Measurements from ENCODE around the gene FLYWCH2.

DNA sequence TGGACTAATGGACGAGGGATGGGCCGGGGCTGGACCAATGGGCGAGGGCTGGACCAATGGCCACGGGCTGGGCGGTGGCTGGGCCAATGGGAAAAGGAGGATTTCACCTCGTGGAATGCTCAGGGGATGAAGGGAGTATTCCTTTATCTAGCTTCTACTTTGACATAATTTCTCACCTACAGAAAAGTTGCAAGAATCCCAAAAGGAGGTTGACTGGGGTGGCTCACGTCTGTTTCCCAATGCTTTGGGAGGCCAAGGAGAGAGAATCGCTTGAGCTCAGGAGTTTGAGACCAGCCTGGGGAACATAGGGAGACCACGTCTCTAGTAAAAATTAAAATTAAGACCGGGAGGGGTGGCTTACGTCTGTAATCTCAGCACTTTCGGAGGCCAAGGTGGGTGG lies 23.0 kb downstream of the FLYWCH2 start:
- TF ChIP-seq PRDM1 (tag by site-specific recombination; IDR thresholded peaks at IDR 0.05) = no peak
- no peak for TF ChIP-seq ZFHX2 (tag by site-specific recombination; conservative IDR thresholded peaks at IDR 0.05)
- TF ChIP-seq, protein P1, sequence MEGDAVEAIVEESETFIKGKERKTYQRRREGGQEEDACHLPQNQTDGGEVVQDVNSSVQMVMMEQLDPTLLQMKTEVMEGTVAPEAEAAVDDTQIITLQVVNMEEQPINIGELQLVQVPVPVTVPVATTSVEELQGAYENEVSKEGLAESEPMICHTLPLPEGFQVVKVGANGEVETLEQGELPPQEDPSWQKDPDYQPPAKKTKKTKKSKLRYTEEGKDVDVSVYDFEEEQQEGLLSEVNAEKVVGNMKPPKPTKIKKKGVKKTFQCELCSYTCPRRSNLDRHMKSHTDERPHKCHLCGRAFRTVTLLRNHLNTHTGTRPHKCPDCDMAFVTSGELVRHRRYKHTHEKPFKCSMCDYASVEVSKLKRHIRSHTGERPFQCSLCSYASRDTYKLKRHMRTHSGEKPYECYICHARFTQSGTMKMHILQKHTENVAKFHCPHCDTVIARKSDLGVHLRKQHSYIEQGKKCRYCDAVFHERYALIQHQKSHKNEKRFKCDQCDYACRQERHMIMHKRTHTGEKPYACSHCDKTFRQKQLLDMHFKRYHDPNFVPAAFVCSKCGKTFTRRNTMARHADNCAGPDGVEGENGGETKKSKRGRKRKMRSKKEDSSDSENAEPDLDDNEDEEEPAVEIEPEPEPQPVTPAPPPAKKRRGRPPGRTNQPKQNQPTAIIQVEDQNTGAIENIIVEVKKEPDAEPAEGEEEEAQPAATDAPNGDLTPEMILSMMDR (tag by site-specific recombination; IDR thresholded peaks at IDR 0.05) = no peak
- TF ChIP-seq ZNF658 (tag by site-specific recombination; IDR thresholded peaks at IDR 0.05) = no peak
- TF ChIP-seq ZNF701 (tag by site-specific recombination; IDR thresholded peaks at IDR 0.05) = no peak
- TF ChIP-seq HOXC10 (CRISPR knock-in tag; IDR thresholded peaks at IDR 0.05) = no peak
- no peak for TF ChIP-seq SP2 (tag by site-specific recombination; IDR thresholded peaks at IDR 0.05)
- TF ChIP-seq ZNF366 (tag by site-specific recombination; conservative IDR thresholded peaks at IDR 0.05) = peak; percentile 83
- TF ChIP-seq, protein P2, sequence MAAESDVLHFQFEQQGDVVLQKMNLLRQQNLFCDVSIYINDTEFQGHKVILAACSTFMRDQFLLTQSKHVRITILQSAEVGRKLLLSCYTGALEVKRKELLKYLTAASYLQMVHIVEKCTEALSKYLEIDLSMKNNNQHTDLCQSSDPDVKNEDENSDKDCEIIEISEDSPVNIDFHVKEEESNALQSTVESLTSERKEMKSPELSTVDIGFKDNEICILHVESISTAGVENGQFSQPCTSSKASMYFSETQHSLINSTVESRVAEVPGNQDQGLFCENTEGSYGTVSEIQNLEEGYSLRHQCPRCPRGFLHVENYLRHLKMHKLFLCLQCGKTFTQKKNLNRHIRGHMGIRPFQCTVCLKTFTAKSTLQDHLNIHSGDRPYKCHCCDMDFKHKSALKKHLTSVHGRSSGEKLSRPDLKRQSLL (tag by site-specific recombination; IDR thresholded peaks at IDR 0.05) = no peak
- TF ChIP-seq, protein P3, sequence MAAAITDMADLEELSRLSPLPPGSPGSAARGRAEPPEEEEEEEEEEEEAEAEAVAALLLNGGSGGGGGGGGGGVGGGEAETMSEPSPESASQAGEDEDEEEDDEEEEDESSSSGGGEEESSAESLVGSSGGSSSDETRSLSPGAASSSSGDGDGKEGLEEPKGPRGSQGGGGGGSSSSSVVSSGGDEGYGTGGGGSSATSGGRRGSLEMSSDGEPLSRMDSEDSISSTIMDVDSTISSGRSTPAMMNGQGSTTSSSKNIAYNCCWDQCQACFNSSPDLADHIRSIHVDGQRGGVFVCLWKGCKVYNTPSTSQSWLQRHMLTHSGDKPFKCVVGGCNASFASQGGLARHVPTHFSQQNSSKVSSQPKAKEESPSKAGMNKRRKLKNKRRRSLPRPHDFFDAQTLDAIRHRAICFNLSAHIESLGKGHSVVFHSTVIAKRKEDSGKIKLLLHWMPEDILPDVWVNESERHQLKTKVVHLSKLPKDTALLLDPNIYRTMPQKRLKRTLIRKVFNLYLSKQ (tag by site-specific recombination; IDR thresholded peaks at IDR 0.05; ENCODE audit: borderline replicate concordance) = no peak
- TF ChIP-seq TCF7L2 (IDR thresholded peaks at IDR 0.05; ENCODE audit: borderline replicate concordance, low read depth, low read length) = no peak
- TF ChIP-seq, protein P4, sequence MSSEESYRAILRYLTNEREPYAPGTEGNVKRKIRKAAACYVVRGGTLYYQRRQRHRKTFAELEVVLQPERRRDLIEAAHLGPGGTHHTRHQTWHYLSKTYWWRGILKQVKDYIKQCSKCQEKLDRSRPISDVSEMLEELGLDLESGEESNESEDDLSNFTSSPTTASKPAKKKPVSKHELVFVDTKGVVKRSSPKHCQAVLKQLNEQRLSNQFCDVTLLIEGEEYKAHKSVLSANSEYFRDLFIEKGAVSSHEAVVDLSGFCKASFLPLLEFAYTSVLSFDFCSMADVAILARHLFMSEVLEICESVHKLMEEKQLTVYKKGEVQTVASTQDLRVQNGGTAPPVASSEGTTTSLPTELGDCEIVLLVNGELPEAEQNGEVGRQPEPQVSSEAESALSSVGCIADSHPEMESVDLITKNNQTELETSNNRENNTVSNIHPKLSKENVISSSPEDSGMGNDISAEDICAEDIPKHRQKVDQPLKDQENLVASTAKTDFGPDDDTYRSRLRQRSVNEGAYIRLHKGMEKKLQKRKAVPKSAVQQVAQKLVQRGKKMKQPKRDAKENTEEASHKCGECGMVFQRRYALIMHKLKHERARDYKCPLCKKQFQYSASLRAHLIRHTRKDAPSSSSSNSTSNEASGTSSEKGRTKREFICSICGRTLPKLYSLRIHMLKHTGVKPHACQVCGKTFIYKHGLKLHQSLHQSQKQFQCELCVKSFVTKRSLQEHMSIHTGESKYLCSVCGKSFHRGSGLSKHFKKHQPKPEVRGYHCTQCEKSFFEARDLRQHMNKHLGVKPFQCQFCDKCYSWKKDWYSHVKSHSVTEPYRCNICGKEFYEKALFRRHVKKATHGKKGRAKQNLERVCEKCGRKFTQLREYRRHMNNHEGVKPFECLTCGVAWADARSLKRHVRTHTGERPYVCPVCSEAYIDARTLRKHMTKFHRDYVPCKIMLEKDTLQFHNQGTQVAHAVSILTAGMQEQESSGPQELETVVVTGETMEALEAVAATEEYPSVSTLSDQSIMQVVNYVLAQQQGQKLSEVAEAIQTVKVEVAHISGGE (tag by site-specific recombination; conservative IDR thresholded peaks at IDR 0.05; ENCODE audit: low read depth) = no peak
- TF ChIP-seq EGR2 (tag by site-specific recombination; IDR thresholded peaks at IDR 0.05; ENCODE audit: low read depth) = no peak
- no peak for TF ChIP-seq KLF16 (tag by site-specific recombination; IDR thresholded peaks at IDR 0.05)

Measured in HEK293 (cell line).